Gastroesophageal sphincter (tissue), 4 donors: ENCODE data around the gene RAD51B. TPM values are rescaled to one million over a fixed set of nuclear protein-coding genes. Genes with fewer than 3 reads are reported as not detected.

ENCODE experiments used
- ATAC-seq: fragments of 150-250 bp; one replicate; pipeline ENCODE4 v1.9.1; 2016; ENCODE audit warnings: mild to moderate bottlenecking, moderate library complexity
- H3K27ac ChIP-seq, 4 donors: fragments of 200-600 bp; sonication (generic) in 3 of 4; 1 replicate in 3 of 4; 2 replicates in 1 of 4; pipeline ENCODE4 v1.5.1; 2016 to 2019
- H3K27me3 ChIP-seq: fragments of 200-600 bp; sonication (generic); one replicate; pipeline ENCODE4 v1.5.1; 2019
- H3K36me3 ChIP-seq, 2 donors: fragments of 200-600 bp; sonication (generic); one replicate each; pipeline ENCODE4 v1.5.1; 2019; ENCODE audit warnings: control low read depth in 1 of 2
- H3K4me1 ChIP-seq, 3 donors: fragments of 200-600 bp; sonication (generic); 1 replicate in 2 of 3; 2 replicates in 1 of 3; pipeline ENCODE4 v1.5.1; 2016 to 2019; ENCODE audit warnings: control low read depth in 2 of 3
- H3K4me3 ChIP-seq, 2 donors: fragments of 200-600 bp; sonication (generic); one replicate each; pipeline ENCODE4 v1.5.1; 2019; ENCODE audit warnings: mild to moderate bottlenecking in 1 of 2, moderate library complexity in 1 of 2
- H3K9me3 ChIP-seq, 3 donors: fragments of 200-600 bp; sonication (generic); one replicate each; pipeline ENCODE4 v1.5.1; 2017 to 2019; ENCODE audit warnings: control low read depth in 2 of 3
- EP300 ChIP-seq: sonication (generic); formaldehyde crosslinking; IDR thresholded peaks from one replicate; pipeline ENCODE4 v1.6.1; 2017; ENCODE audit warnings: antibody characterized with exemption, mild to moderate bottlenecking
- POLR2A ChIP-seq, 2 donors: fragments of 450-650 bp; IDR thresholded peaks; one replicate each; pipeline ENCODE4 v1.6.1; 2017; ENCODE audit warnings: antibody characterized with exemption in 2 of 2, mild to moderate bottlenecking in 2 of 2, moderate library complexity in 1 of 2
- POLR2AphosphoS5 ChIP-seq: sonication (generic); formaldehyde crosslinking; IDR thresholded peaks from one replicate; pipeline ENCODE4 v1.6.1; 2017; ENCODE audit warnings: antibody characterized with exemption
- WGBS, 2 donors: methylation state at CpG; one replicate each; pipeline ENCODE4 v1.1.5; 2018; ENCODE audit warnings: low coverage in 1 of 2; 5-methylcytosine and 5-hydroxymethylcytosine counted together
- total RNA-seq, 4 donors: library from RNA; depleted of rRNA; stranded (reverse); fragments of >200 nt; gene quantifications; one replicate each; pipeline ENCODE4 v1.1.0, GENCODE V29; 2016
- TF ChIP-seq, protein P1 (sequence below), 4 experiments: fragments of 200-600 bp in 2 of 4; fragments of 450-650 bp in 2 of 4; sonication (generic) in 1 of 4; IDR thresholded peaks; one replicate each; pipeline ENCODE4 v1.5.1; 2017 to 2019; ENCODE audit warnings: antibody characterized with exemption in 4 of 4, mild to moderate bottlenecking in 2 of 4, moderate library complexity in 2 of 4

Gene RAD51B
- total RNA-seq, 4 donors from 2014 or later: 5.1 to 7.0 (median 6.0) TPM

GRCh38 chr14:68525516-68525915, 705.9 kb downstream of the RAD51B start:
- WGBS, 2 donors: 100% methylated on average over 1 to 2 of the region's 4 CpGs
- Histone ChIP-seq H3K27ac (peak overlapping the region in 3 of 4 donors; percentile 79 to 85 (median 85)), H3K4me1 (peaks cover 16 to 67% (median 40%) of the 10 kb centered on the region in 3 donors)

DNA sequence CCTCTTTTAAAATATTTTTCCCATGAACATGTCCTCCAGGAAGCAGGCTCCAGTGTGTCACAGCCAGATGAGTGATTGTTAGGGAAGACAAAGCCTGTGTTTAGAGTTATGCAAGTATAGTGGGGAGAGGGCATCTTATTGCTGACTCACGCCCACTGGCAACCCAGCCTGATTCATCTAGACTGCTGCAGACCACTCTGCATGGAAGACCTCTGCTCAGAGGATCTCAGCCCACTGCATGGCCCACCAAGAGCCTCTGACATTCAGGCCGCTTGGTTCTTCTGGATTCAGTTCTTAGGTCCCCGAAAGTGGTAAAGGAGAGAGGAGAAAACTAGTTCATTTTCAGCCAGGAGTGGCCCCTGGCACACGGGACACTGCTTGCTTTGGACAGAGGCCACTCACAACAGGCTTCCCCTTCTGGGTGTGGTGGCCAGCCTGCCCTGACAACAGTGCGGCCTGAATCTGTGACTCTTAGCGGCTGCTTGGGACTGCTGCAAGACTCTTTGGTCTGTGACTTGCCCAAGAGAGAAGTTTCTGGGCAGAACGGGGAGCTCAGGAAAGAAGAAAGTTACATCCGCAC, 707.0 kb downstream of the RAD51B start:
- ATAC-seq: peak; percentile 39
- TF ChIP-seq, protein P1, sequence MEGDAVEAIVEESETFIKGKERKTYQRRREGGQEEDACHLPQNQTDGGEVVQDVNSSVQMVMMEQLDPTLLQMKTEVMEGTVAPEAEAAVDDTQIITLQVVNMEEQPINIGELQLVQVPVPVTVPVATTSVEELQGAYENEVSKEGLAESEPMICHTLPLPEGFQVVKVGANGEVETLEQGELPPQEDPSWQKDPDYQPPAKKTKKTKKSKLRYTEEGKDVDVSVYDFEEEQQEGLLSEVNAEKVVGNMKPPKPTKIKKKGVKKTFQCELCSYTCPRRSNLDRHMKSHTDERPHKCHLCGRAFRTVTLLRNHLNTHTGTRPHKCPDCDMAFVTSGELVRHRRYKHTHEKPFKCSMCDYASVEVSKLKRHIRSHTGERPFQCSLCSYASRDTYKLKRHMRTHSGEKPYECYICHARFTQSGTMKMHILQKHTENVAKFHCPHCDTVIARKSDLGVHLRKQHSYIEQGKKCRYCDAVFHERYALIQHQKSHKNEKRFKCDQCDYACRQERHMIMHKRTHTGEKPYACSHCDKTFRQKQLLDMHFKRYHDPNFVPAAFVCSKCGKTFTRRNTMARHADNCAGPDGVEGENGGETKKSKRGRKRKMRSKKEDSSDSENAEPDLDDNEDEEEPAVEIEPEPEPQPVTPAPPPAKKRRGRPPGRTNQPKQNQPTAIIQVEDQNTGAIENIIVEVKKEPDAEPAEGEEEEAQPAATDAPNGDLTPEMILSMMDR (IDR thresholded peaks at IDR 0.05): no peak
- TF ChIP-seq POLR2A (IDR thresholded peaks at IDR 0.05): peak in 1 of 2 donors; percentile 19
- peaks cover 0 to 22% (median 0%) of the 10 kb centered on the region in 3 donors for H3K9me3 ChIP-seq
- peaks cover 16 to 58% (median 31%) of the 10 kb centered on the region in 3 donors for H3K4me1 ChIP-seq
- H3K36me3 ChIP-seq: no peaks in the 10 kb centered on the region
- no peaks in the 10 kb centered on the region for H3K27me3 ChIP-seq
- peak overlapping the region in 3 of 4 donors; percentile 24 to 85 (median 42) for H3K27ac ChIP-seq
- H3K4me3 ChIP-seq: no peak overlapping the region
- WGBS, 2 donors: 71 to 100% methylated on average over 2 to 3 of the region's 8 CpGs

More at GRCh38 chr14:68525516-68525915, 705.9 kb downstream of the RAD51B start:
- ATAC-seq: no peak
- Histone ChIP-seq H3K9me3 (peaks cover 0 to 14% (median 0%) of the 10 kb centered on the region in 3 donors), H3K27me3 (no peaks in the 10 kb centered on the region), H3K36me3 (no peaks in the 10 kb centered on the region), H3K4me3 (no peak overlapping the region)
- TF ChIP-seq, protein P1 (IDR thresholded peaks at IDR 0.05): no peak
- TF ChIP-seq EP300 (no peak), POLR2AphosphoS5 (no peak), POLR2A (IDR thresholded peaks at IDR 0.05) (no peak)

DNA sequence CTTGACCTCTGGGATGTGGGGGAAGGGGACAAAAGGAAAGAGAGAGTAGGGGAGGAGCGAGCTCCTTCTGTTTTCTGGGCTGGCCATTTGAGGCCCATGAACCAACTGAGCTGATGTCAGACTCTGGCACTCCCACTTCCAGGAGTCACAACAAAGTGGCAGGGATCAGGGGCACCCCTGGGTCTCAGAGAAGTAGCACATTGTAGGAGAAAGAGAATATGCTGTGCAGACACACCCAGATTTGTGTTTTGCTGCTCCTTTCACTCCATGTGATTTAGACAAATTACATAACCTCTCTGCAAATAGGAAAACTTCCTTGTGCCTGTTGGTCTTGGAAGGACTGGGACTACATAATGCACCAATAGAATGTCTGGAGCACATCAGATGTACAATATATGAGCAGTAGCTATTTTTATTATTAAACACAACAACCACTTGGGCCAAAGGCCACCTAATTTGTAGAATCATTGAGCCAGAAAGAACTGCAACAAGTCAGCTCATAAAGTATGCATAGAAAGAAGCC, 707.8 kb downstream of the RAD51B start:
- Histone ChIP-seq H3K9me3 (peaks cover 0 to 24% (median 0%) of the 10 kb centered on the region in 3 donors), H3K4me1 (peaks cover 16 to 50% (median 25%) of the 10 kb centered on the region in 3 donors), H3K27ac (peak overlapping the region in 3 of 4 donors; percentile 40 to 85 (median 42)), H3K27me3 (no peaks in the 10 kb centered on the region), H3K4me3 (no peak overlapping the region), H3K36me3 (no peaks in the 10 kb centered on the region)
- TF ChIP-seq POLR2A (IDR thresholded peaks at IDR 0.05) (no peak), POLR2AphosphoS5 (no peak), EP300 (no peak)
- TF ChIP-seq, protein P1 (IDR thresholded peaks at IDR 0.05): no peak
- peak; percentile 29 for ATAC-seq
- WGBS, 2 donors: 88 to 100% methylated on average over 1 of the region's 1 CpG

GRCh38 chr14:68528040-68528687, 708.6 kb downstream of the RAD51B start:
- Histone ChIP-seq H3K27ac (no peak overlapping the region), H3K36me3 (no peaks in the 10 kb centered on the region), H3K4me3 (no peak overlapping the region), H3K27me3 (no peaks in the 10 kb centered on the region), H3K4me1 (peaks cover 8 to 42% (median 17%) of the 10 kb centered on the region in 3 donors), H3K9me3 (peaks cover 0 to 24% (median 0%) of the 10 kb centered on the region in 3 donors)
- ATAC-seq: no peak
- 70 to 91% methylated on average over 2 of the region's 2 CpGs for WGBS, 2 donors
- TF ChIP-seq POLR2AphosphoS5 (no peak), POLR2A (IDR thresholded peaks at IDR 0.05) (no peak), EP300 (no peak)
- TF ChIP-seq, protein P1 (IDR thresholded peaks at IDR 0.05): no peak
